BLaER1 treated with 17β-estradiol and CSF1 and Interleukin-3, amounts not matched to agents 10 nM and 100 nM (cell line): ENCODE measurements around the gene MOB3B.
"Not testable (repeated sequence)": the region's sequence is repeated elsewhere in the genome, so short reads cannot be mapped to it uniquely, and the experiment has no call there.

Experiments used
- H3K27ac ChIP-seq, 11 experiments: shearing (Covaris generic); formaldehyde crosslinking; 2 replicates each; pipeline ENCODE4 v1.8.1; 2022
- H3K27me3 ChIP-seq, 11 experiments: shearing (Covaris generic); formaldehyde crosslinking; 2 replicates each; pipeline ENCODE4 v1.8.1; 2022
- H3K36me3 ChIP-seq, 11 experiments: shearing (Covaris generic); formaldehyde crosslinking; 2 replicates each; pipeline ENCODE4 v1.8.1; 2022
- H3K4me1 ChIP-seq, 10 experiments: shearing (Covaris generic); formaldehyde crosslinking; 2 replicates each; pipeline ENCODE4 v1.8.1; 2022
- H3K4me2 ChIP-seq, 11 experiments: shearing (Covaris generic); formaldehyde crosslinking; 2 replicates each; pipeline ENCODE4 v1.8.1; 2022
- H3K4me3 ChIP-seq, 10 experiments: shearing (Covaris generic); formaldehyde crosslinking; 2 replicates each; pipeline ENCODE4 v1.8.1; 2022
- H3K9ac ChIP-seq, 11 experiments: shearing (Covaris generic); formaldehyde crosslinking; 2 replicates each; pipeline ENCODE4 v1.8.1; 2022
- H3K9me3 ChIP-seq, 11 experiments: shearing (Covaris generic); formaldehyde crosslinking; replicated peaks in 1 of 11; 2 replicates each; pipeline ENCODE4 v1.8.1; 2022
- H4K20me1 ChIP-seq, 11 experiments: shearing (Covaris generic); formaldehyde crosslinking; 2 replicates each; pipeline ENCODE4 v1.8.1; 2022
- Cebpa-rat ChIP-seq, 11 experiments: shearing (Covaris generic); IDR thresholded peaks; 2 replicates each; pipeline ENCODE4 v1.8.1; 2022

Gene MOB3B

DNA sequence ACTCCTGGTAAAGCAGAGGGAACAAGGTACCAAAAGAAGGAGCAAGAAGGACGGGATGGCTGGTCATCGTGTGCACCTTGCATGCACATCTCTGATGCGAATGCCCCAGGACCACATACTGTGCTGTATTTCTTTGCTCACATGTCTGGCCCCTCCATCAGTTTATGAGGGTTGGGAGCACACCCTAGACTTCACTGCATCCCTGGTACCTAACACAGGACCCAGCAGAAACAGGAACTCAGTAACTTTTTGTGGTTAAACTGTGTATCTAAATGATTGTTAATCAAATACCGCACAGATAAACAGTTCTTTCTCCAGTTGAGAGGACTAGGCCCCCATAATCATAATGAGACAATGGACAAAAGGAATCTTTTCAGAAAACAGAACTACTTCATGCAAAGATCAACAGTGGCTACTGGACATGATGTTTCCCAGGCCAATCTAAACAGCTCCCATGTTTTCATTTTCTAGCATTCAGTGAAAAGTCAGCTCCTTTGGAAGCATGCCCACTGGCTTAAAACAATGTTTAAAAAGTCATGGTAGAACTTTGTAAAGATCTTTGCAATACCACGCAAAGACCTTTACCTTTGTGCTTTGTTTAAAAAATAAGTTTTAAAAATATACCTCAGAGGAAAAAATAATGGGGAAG, 61.0 kb downstream of the MOB3B start:
- Histone ChIP-seq H3K9me3 (peaks cover 16 to 35% (median 31%) of the 10 kb centered on the region in 11 experiments; a peak in 20 of 22 replicates), H3K4me2 (peak overlapping the region; percentile 31 to 81 (median 68); a peak in 21 of 22 replicates), H4K20me1 (no peaks in the 10 kb centered on the region), H3K4me1 (peaks cover 55 to 87% (median 58%) of the 10 kb centered on the region in 10 experiments), H3K9ac (no peak overlapping the region), H3K36me3 (peaks cover 0 to 16% (median 0%) of the 10 kb centered on the region in 11 experiments; a peak in 2 of 22 replicates), H3K27me3 (no peaks in the 10 kb centered on the region), H3K27ac (no peak overlapping the region), H3K4me3 (no peak overlapping the region)
- no peak for TF ChIP-seq Cebpa-rat (IDR thresholded peaks at IDR 0.05)

DNA sequence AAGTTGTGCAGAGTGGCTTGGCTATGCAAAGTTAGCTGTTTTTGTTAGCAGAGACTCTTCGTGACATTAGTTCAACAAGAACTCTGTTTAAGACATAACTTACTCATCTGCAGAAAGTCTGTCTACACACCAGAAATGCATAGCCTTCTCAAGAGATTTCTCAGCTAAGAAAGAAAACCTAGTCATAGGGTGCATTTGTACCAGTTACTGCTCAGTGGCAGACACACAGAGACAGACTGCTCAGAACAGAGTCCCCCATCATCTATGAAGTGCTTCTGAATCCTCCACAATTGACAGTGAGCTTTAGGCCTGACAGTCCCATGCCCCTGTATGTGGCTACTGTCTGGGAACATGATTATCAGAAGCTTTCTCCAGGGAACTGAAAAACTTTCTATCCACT, 61.6 kb downstream of the MOB3B start:
- no peaks in the 10 kb centered on the region for H4K20me1 ChIP-seq
- H3K36me3 ChIP-seq, result peaks cover 0 to 20% (median 0%) of the 10 kb centered on the region in 11 experiments; a peak in 2 of 22 replicates
- peak overlapping the region; percentile 31 to 81 (median 68); a peak in 16 of 22 replicates for H3K4me2 ChIP-seq
- peaks cover 16 to 35% (median 31%) of the 10 kb centered on the region in 11 experiments; a peak in 20 of 22 replicates for H3K9me3 ChIP-seq
- no peak overlapping the region for H3K27ac ChIP-seq
- H3K4me3 ChIP-seq, result no peak overlapping the region
- no peak overlapping the region for H3K9ac ChIP-seq
- H3K4me1 ChIP-seq, result peaks cover 49 to 87% (median 52%) of the 10 kb centered on the region in 10 experiments
- no peaks in the 10 kb centered on the region for H3K27me3 ChIP-seq
- no peak for TF ChIP-seq Cebpa-rat (IDR thresholded peaks at IDR 0.05)

- peaks cover 16 to 35% (median 31%) of the 10 kb centered on the region in 11 experiments; a peak in 20 of 22 replicates for H3K9me3 ChIP-seq
- TF ChIP-seq Cebpa-rat (IDR thresholded peaks at IDR 0.05), result no peak
- H3K27ac ChIP-seq, result no peak overlapping the region; a peak in 1 of 22 replicates
- no peaks in the 10 kb centered on the region for H3K27me3 ChIP-seq
- no peak overlapping the region for H3K9ac ChIP-seq
- H3K36me3 ChIP-seq, result peaks cover 0 to 20% (median 0%) of the 10 kb centered on the region in 11 experiments; a peak in 2 of 22 replicates
- no peak overlapping the region for H3K4me3 ChIP-seq
- no peaks in the 10 kb centered on the region for H4K20me1 ChIP-seq
- peak overlapping the region in 2 of 11 experiments; percentile 76 to 81; a peak in 4 of 22 replicates for H3K4me2 ChIP-seq
- H3K4me1 ChIP-seq, result peaks cover 44 to 87% (median 47%) of the 10 kb centered on the region in 10 experiments
Measured at GRCh38 chr9:27467486-27467885, 62.1 kb downstream of the MOB3B start.

GRCh38 chr9:27466516-27466915, 63.1 kb downstream of the MOB3B start:
- H4K20me1 ChIP-seq, H3K9ac ChIP-seq, H3K27me3 ChIP-seq, H3K4me3 ChIP-seq: not testable (repeated sequence)
- Histone ChIP-seq H3K4me2 (peak overlapping the region in 2 of 11 experiments; percentile 76 to 81; a peak in 3 of 22 replicates), H3K9me3 (peaks cover 16 to 35% (median 31%) of the 10 kb centered on the region in 11 experiments; a peak in 20 of 22 replicates), H3K36me3 (peaks cover 0 to 20% (median 0%) of the 10 kb centered on the region in 11 experiments; a peak in 2 of 22 replicates), H3K4me1 (peaks cover 36 to 87% (median 39%) of the 10 kb centered on the region in 10 experiments), H3K27ac (peak overlapping the region in 1 of 11 experiments; percentile 37; a peak in 2 of 22 replicates)

GRCh38 chr9:27464950-27465349, 64.7 kb downstream of the MOB3B start:
- H3K4me3 ChIP-seq, H4K20me1 ChIP-seq, H3K27ac ChIP-seq, H3K4me2 ChIP-seq, H3K9ac ChIP-seq, H3K27me3 ChIP-seq: not testable (repeated sequence)
- H3K36me3 ChIP-seq, result peaks cover 0 to 20% (median 0%) of the 10 kb centered on the region in 11 experiments; a peak in 2 of 22 replicates
- peaks cover 16 to 35% (median 31%) of the 10 kb centered on the region in 11 experiments; a peak in 20 of 22 replicates for H3K9me3 ChIP-seq
- H3K4me1 ChIP-seq, result peaks cover 34 to 86% (median 38%) of the 10 kb centered on the region in 10 experiments

DNA sequence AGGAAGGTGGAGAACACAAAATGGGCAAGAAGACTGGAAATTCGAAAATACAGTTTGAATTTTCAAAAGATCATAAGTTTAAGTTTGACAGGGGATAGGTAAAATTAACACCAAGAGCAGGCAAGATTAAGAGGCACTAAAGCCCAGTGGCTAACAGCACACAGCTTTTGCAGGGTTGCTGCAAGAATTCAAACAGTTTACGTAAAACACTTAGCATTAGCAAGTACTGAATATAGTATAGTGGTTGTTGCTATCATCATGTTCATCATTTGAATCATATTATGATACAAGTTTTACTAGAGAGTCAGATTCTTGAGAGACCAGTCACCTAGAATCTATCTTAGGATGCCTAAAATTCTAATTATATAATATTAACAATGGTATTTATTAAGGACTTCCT, 66.8 kb downstream of the MOB3B start:
- H3K36me3 ChIP-seq, result peaks cover 0 to 17% (median 0%) of the 10 kb centered on the region in 11 experiments; a peak in 2 of 22 replicates
- peak overlapping the region in 2 of 11 experiments; percentile 75 to 82; a peak in 4 of 22 replicates for H3K4me2 ChIP-seq
- H3K27ac ChIP-seq, result peak overlapping the region in 2 of 11 experiments; percentile 2 to 3; a peak in 2 of 22 replicates
- no peak overlapping the region for H3K9ac ChIP-seq
- no peaks in the 10 kb centered on the region for H4K20me1 ChIP-seq
- no peaks in the 10 kb centered on the region for H3K27me3 ChIP-seq
- no peak for TF ChIP-seq Cebpa-rat (IDR thresholded peaks at IDR 0.05)
- peaks cover 14 to 82% (median 23%) of the 10 kb centered on the region in 10 experiments for H3K4me1 ChIP-seq
- H3K9me3 ChIP-seq, result peaks cover 16 to 35% (median 31%) of the 10 kb centered on the region in 11 experiments; a peak in 20 of 22 replicates
- no peak overlapping the region for H3K4me3 ChIP-seq

- no peak for TF ChIP-seq Cebpa-rat (IDR thresholded peaks at IDR 0.05)
- Histone ChIP-seq H3K4me1 (peaks cover 18 to 82% (median 25%) of the 10 kb centered on the region in 10 experiments), H3K9ac (no peak overlapping the region), H3K4me2 (peak overlapping the region in 2 of 11 experiments; percentile 75 to 82; a peak in 4 of 22 replicates), H3K27me3 (no peaks in the 10 kb centered on the region), H4K20me1 (no peaks in the 10 kb centered on the region), H3K36me3 (peaks cover 0 to 17% (median 0%) of the 10 kb centered on the region in 11 experiments; a peak in 2 of 22 replicates), H3K27ac (peak overlapping the region in 2 of 11 experiments; percentile 2 to 3; a peak in 2 of 22 replicates), H3K4me3 (no peak overlapping the region), H3K9me3 (peaks cover 16 to 32% (median 28%) of the 10 kb centered on the region in 11 experiments; a peak in 20 of 22 replicates)
Measured at GRCh38 chr9:27462434-27462833, 67.2 kb downstream of the MOB3B start.

GRCh38 chr9:27460226-27461023, 69.2 kb downstream of the MOB3B start:
- no peak for TF ChIP-seq Cebpa-rat (IDR thresholded peaks at IDR 0.05)
- H3K4me2 ChIP-seq, result peak overlapping the region; percentile 43 to 84 (median 65)

More at GRCh38 chr9:27460226-27461023, 69.2 kb downstream of the MOB3B start:
- Histone ChIP-seq H3K27me3 (no peaks in the 10 kb centered on the region), H3K9ac (peak overlapping the region in 5 of 11 experiments; percentile 9 to 78 (median 56); a peak in 8 of 22 replicates), H3K4me3 (peak overlapping the region in 1 of 10 experiments; percentile 23; a peak in 2 of 20 replicates), H4K20me1 (no peaks in the 10 kb centered on the region), H3K27ac (peak overlapping the region in 6 of 11 experiments; percentile 33 to 89 (median 66); a peak in 11 of 22 replicates), H3K9me3 (peaks cover 0 to 12% (median 9%) of the 10 kb centered on the region in 11 experiments; a peak in 15 of 22 replicates), H3K4me1 (peaks cover 19 to 77% (median 29%) of the 10 kb centered on the region in 10 experiments), H3K36me3 (peaks cover 0 to 20% (median 1%) of the 10 kb centered on the region in 11 experiments; a peak in 8 of 22 replicates)
